Keratinocyte (primary cell): Measurements from ENCODE around the gene PTCH2. TPM values are rescaled to one million over a fixed set of nuclear protein-coding genes. Genes with fewer than 3 reads are reported as not detected.

Experiments used
- DNase-seq: peaks from one replicate; pipeline ENCODE4 v3.0.0-alpha.2; 2011; ENCODE audit warnings: low read depth, missing footprints, low spot score
- FAIRE-seq: peaks from 2 replicates; lab custom pipeline; 2011; peaks lifted over from hg19 to GRCh38; lab: Jason Lieb, UNC
- H2AFZ ChIP-seq: 2 replicates; pipeline ENCODE4 v1.6.0; 2012; ENCODE audit warnings: low read length, control low read depth, inconsistent platforms; ENCODE audit not compliant: control insufficient read depth
- H3K27ac ChIP-seq: 2 replicates; pipeline ENCODE4 v1.5.1; 2011; ENCODE audit warnings: low read length; ENCODE audit not compliant: control insufficient read depth, insufficient read depth
- H3K27me3 ChIP-seq: 3 replicates; pipeline ENCODE4 v1.6.0; 2011; ENCODE audit warnings: low read length; ENCODE audit not compliant: control insufficient read depth, insufficient read depth; ENCODE audit errors: extremely low read depth
- H3K36me3 ChIP-seq, 2 experiments: 2 replicates in 1 of 2; 3 replicates in 1 of 2; pipeline ENCODE4 v1.5.1; 2011; ENCODE audit warnings: low read length in 2 of 2, mild to moderate bottlenecking in 1 of 2; ENCODE audit not compliant: control insufficient read depth in 2 of 2, insufficient read depth in 2 of 2; ENCODE audit errors: extremely low read depth in 1 of 2
- H3K4me1 ChIP-seq: 3 replicates; pipeline ENCODE4 v1.5.1; 2011; ENCODE audit warnings: low read length; ENCODE audit not compliant: control insufficient read depth, insufficient read depth; ENCODE audit errors: extremely low read depth
- H3K4me2 ChIP-seq: 3 replicates; pipeline ENCODE4 v1.6.0; 2011; ENCODE audit warnings: low read depth, low read length; ENCODE audit not compliant: control insufficient read depth, insufficient read depth; ENCODE audit errors: extremely low read depth
- H3K4me3 ChIP-seq, 3 experiments: fragments of 200-600 bp in 1 of 3; sonication (generic) in 1 of 3; 2 replicates in 2 of 3; 3 replicates in 1 of 3; pipeline ENCODE4 v1.5.1; 2011 to 2016; ENCODE audit warnings: low read length in 3 of 3, mild to moderate bottlenecking in 3 of 3, control low read depth in 2 of 3, inconsistent platforms in 1 of 3, low read depth in 1 of 3, mixed read lengths in 1 of 3, mixed run types in 1 of 3, moderate library complexity in 1 of 3; ENCODE audit not compliant: control insufficient read depth in 2 of 3, insufficient read depth in 2 of 3; ENCODE audit errors: extremely low read depth in 1 of 3
- H3K79me2 ChIP-seq: 2 replicates; pipeline ENCODE4 v1.6.0; 2012; ENCODE audit warnings: low read length; ENCODE audit not compliant: control insufficient read depth, insufficient read depth
- H3K9ac ChIP-seq: 3 replicates; pipeline ENCODE4 v1.6.0; 2011; ENCODE audit warnings: low read length; ENCODE audit not compliant: control insufficient read depth, insufficient read depth; ENCODE audit errors: extremely low read depth
- H3K9me1 ChIP-seq: 3 replicates; pipeline ENCODE4 v1.6.0; 2011; ENCODE audit warnings: low read length; ENCODE audit not compliant: control insufficient read depth, insufficient read depth; ENCODE audit errors: extremely low read depth
- H3K9me3 ChIP-seq: 2 replicates; pipeline ENCODE4 v1.5.1; 2012; ENCODE audit warnings: low read depth, low read length; ENCODE audit not compliant: control insufficient read depth
- H4K20me1 ChIP-seq: 3 replicates; pipeline ENCODE4 v1.6.0; 2011; ENCODE audit warnings: low read length; ENCODE audit not compliant: control insufficient read depth, insufficient read depth; ENCODE audit errors: extremely low read depth
- CTCF ChIP-seq, 3 experiments: IDR thresholded peaks in 1 of 3; conservative IDR thresholded peaks in 1 of 3; optimal IDR thresholded peaks in 1 of 3; 2 replicates in 2 of 3; 3 replicates in 1 of 3; pipeline versions ENCODE3 to v1.5.1; 2011; ENCODE audit warnings: low read length in 3 of 3, mild to moderate bottlenecking in 3 of 3, moderate library complexity in 2 of 3, control low read depth in 1 of 3, inconsistent platforms in 1 of 3; ENCODE audit not compliant: insufficient read depth in 2 of 3; ENCODE audit errors: extremely low read depth in 1 of 3
- EZH2 ChIP-seq: IDR thresholded peaks from one replicate; pipeline ENCODE4 v1.6.1; 2012; ENCODE audit warnings: inconsistent platforms, mild to moderate bottlenecking, low read length, moderate library complexity
- dilution Hi-C: fragments of 300-500 bp; cut with MboI; formaldehyde crosslinking; loops from one replicate; pipeline ENCODE4 v1.7.0; 2020; ENCODE audit warnings: low sequenced_read_pairs; ENCODE audit not compliant: extremely low pct_ligation_motif_present
- polyA plus RNA-seq, 5 experiments: library from polyadenylated mRNA; depleted of rRNA in 3 of 5; stranded (reverse) in 3 of 5; stranded (forward) in 1 of 5; unstranded in 1 of 5; fragments of >200 nt; gene quantifications; 1 replicate in 1 of 5; 2 replicates in 3 of 5; 3 replicates in 1 of 5; pipeline versions ENCODE4 v1.2.1 to v1.2.3, GENCODE V29; 2011 to 2012; ENCODE audit warnings: missing spikeins in 2 of 5, low read depth in 1 of 5, low replicate concordance in 1 of 5

The PTCH2 gene
- polyA plus RNA-seq, 1 donor (not counting 4 experiments of a cell fraction or from before 2014, with no cell fraction given): 0.01 TPM

- no peaks in the 10 kb centered on the region for H3K9me1 ChIP-seq
- no peaks in the 10 kb centered on the region for H3K27me3 ChIP-seq
- H3K36me3 ChIP-seq: no peaks in the 10 kb centered on the region
- H2AFZ ChIP-seq: no peak overlapping the region
- H3K4me1 ChIP-seq: peaks cover 19% of the 10 kb centered on the region
- no peaks in the 10 kb centered on the region for H3K79me2 ChIP-seq
- no peak overlapping the region for H3K4me2 ChIP-seq
- no peaks in the 10 kb centered on the region for H4K20me1 ChIP-seq
- no peaks in the 10 kb centered on the region for H3K9me3 ChIP-seq
- no peak overlapping the region for H3K9ac ChIP-seq
- FAIRE-seq: no peak
- dilution Hi-C loops: no loop called here
- no peak for DNase-seq
- TF ChIP-seq EZH2 (no peak), CTCF (optimal IDR thresholded peaks at IDR 0.05 in 1 of 3, IDR thresholded peaks at IDR 0.05 in 1 of 3, conservative IDR thresholded peaks at IDR 0.05 in 1 of 3; ENCODE audit: extremely low read depth in 1 of 3, insufficient read depth in 2 of 3, low read length in 3 of 3) (no peak)
- no peak overlapping the region for H3K4me3 ChIP-seq
- H3K27ac ChIP-seq: no peak overlapping the region
Observed at GRCh38 chr1:44787506-44787905, 55.5 kb downstream of the PTCH2 start.

GRCh38 chr1:44786841-44787426 lies 56.1 kb downstream of the PTCH2 start:
- TF ChIP-seq CTCF (optimal IDR thresholded peaks at IDR 0.05 in 1 of 3, IDR thresholded peaks at IDR 0.05 in 1 of 3, conservative IDR thresholded peaks at IDR 0.05 in 1 of 3; ENCODE audit: extremely low read depth in 1 of 3, insufficient read depth in 2 of 3, low read length in 3 of 3) (no peak), EZH2 (no peak)

More at GRCh38 chr1:44786841-44787426, 56.1 kb downstream of the PTCH2 start:
- H3K4me3 ChIP-seq: no peak overlapping the region
- no peak overlapping the region for H3K27ac ChIP-seq
- H3K79me2 ChIP-seq: no peaks in the 10 kb centered on the region
- H3K36me3 ChIP-seq: peaks cover 0 to 2% of the 10 kb centered on the region in 2 experiments
- no peaks in the 10 kb centered on the region for H4K20me1 ChIP-seq
- DNase-seq: no peak
- H3K9me3 ChIP-seq: no peaks in the 10 kb centered on the region
- no peak overlapping the region for H2AFZ ChIP-seq
- H3K9ac ChIP-seq: no peak overlapping the region
- FAIRE-seq: no peak
- H3K27me3 ChIP-seq: no peaks in the 10 kb centered on the region
- H3K4me1 ChIP-seq: peaks cover 19% of the 10 kb centered on the region
- H3K4me2 ChIP-seq: no peak overlapping the region
- dilution Hi-C loops: no loop called here
- H3K9me1 ChIP-seq: no peaks in the 10 kb centered on the region
